Subcutaneous adipose tissue (tissue), 4 donors: ENCODE results near the gene ISM2. TPM values are rescaled to one million over a fixed set of nuclear protein-coding genes. Genes with fewer than 3 reads are reported as not detected.

ENCODE experiments used
- CTCF ChIP-seq: fragments of 450-650 bp; IDR thresholded peaks from one replicate; pipeline ENCODE4 v1.5.1; 2016; ENCODE audit warnings: low read depth, mild to moderate bottlenecking, control low read depth, antibody characterized with exemption, moderate library complexity
- total RNA-seq, 4 donors: library from RNA; depleted of rRNA; stranded (reverse); fragments of >200 nt; gene quantifications; one replicate each; pipeline ENCODE4 v1.1.0, GENCODE V29; 2016

Gene ISM2
- total RNA-seq, 4 donors from 2014 or later = 0.16 TPM; not detected in 3

GRCh38 chr14:77541905-77542304, 43.3 kb upstream of the ISM2 start:
- no peak for TF ChIP-seq CTCF

GRCh38 chr14:77531071-77531470, 32.5 kb upstream of the ISM2 start:
- no peak for TF ChIP-seq CTCF

- no peak for TF ChIP-seq CTCF
These were observed 31.3 kb upstream of the ISM2 start for GRCh38 chr14:77529963-77530362.

- TF ChIP-seq CTCF = no peak
These were observed 30.6 kb upstream of the ISM2 start for GRCh38 chr14:77529213-77529612.

GRCh38 chr14:77526266-77526665, 27.6 kb upstream of the ISM2 start:
- no peak for TF ChIP-seq CTCF

GRCh38 chr14:77524536-77524935, 25.9 kb upstream of the ISM2 start:
- TF ChIP-seq CTCF = no peak

GRCh38 chr14:77523109-77523508, 24.5 kb upstream of the ISM2 start:
- TF ChIP-seq CTCF = no peak
